Measurements from ENCODE around the gene G0S2. TPM values are rescaled to one million over a fixed set of nuclear protein-coding genes. Genes with fewer than 3 reads are reported as not detected.

G0S2 gene
- total and polyA plus RNA-seq, 10 of the 15 experiments (the other 5 are each of a cell fraction or from before 2014, with no cell fraction given) = 0.07 to 0.51 (median 0.23) TPM

GRCh38 chr1:209667103-209667502, 8.1 kb upstream of the G0S2 start (continued):
- TF ChIP-seq PML (IDR thresholded peaks at IDR 0.05; ENCODE audit: low read length) (no peak), ZNF592 (IDR thresholded peaks at IDR 0.05) (no peak)

- WGBS (ENCODE audit: insufficient coverage, insufficient replicate concordance, low lambda C conversion rate, missing lambda C conversion rate) = 37% methylated on average over 4 of the region's 4 CpGs
- no peak for DNase-seq (ENCODE audit: low read depth, low spot score)
- peaks cover 3% of the 10 kb centered on the region for H3K4me1 ChIP-seq (ENCODE audit: control insufficient read depth, insufficient read depth, low read length)
- intact Hi-C loops (cut with micrococcal nuclease; ENCODE audit: unreplicated experiment) = no loop called here
- H3K4me3 ChIP-seq = no peak overlapping the region
- no peak overlapping the region for H3K9ac ChIP-seq (ENCODE audit: control insufficient read depth, insufficient read depth, low read length)
- no peaks in the 10 kb centered on the region for H3K9me3 ChIP-seq (replicated peaks; ENCODE audit: control insufficient read depth, insufficient read depth, low read length)
- ChIA-PET CTCF (interaction anchor here (1.0 to 5.6 kb wide), 3 partner anchors 14 to 24 kb away, joined by 3 to 30 read pairs (median 3); no protein-coding TSS in a partner anchor), RAD21 (ENCODE audit: unreplicated experiment) (interaction anchor here (1.0 to 2.7 kb wide), 3 partner anchors 14 to 81 kb away, joined by 4 to 9 read pairs (median 5); no protein-coding TSS in a partner anchor), POLR2A (interaction anchor here (0.7 to 2.7 kb wide), 2 partner anchors 10 to 82 kb away, joined by 3 to 12 read pairs; no protein-coding TSS in a partner anchor), SMC1A (ENCODE audit: uncharacterized antibody, unreplicated experiment) (interaction anchor here (1.4 to 4.5 kb wide), 2 partner anchors 15 to 18 kb away, joined by 5 to 33 read pairs; partner anchors contain the start of gene LAMB3)
- no peaks in the 10 kb centered on the region for H4K20me1 ChIP-seq (ENCODE audit: control insufficient read depth, insufficient read depth)
- peak; percentile 72 for ATAC-seq
- TF ChIP-seq IKZF1 (conservative IDR thresholded peaks at IDR 0.05) (peak; percentile 59), NR2F1 (conservative IDR thresholded peaks at IDR 0.05) (0 out of 2 replicates have a peak, but pooled peaks have one; percentile 13), E2F8 (IDR thresholded peaks at IDR 0.05; ENCODE audit: low read depth, partially characterized antibody) (no peak), IKZF2 (IDR thresholded peaks at IDR 0.05) (peak; percentile 61 to 66; a peak in 2 of 4 replicates), RELB (IDR thresholded peaks at IDR 0.05; ENCODE audit: low read depth) (peak; percentile 41; the same call in 1 of the 2 replicates), MYB (IDR thresholded peaks at IDR 0.05; ENCODE audit: borderline replicate concordance, low read depth, low read length) (no peak), SPI1 (IDR thresholded peaks at IDR 0.05; ENCODE audit: borderline replicate concordance, insufficient read depth, low read depth, low read length) (peak; percentile 49; the same call in 1 of the 2 replicates)
- no TSS peak for BruUV-seq (replicated peaks)
- H3K27ac ChIP-seq (ENCODE audit: control insufficient read depth, insufficient read depth) = no peak overlapping the region
- no peaks in the 10 kb centered on the region for H3K27me3 ChIP-seq (replicated peaks in 1 of 2; ENCODE audit: control insufficient read depth in 2 of 2, insufficient read depth in 2 of 2, low read length in 1 of 2)
- no peak overlapping the region; the same call in 1 of the 2 replicates for H2AFZ ChIP-seq (ENCODE audit: control insufficient read depth, low read depth, low read length)
- no peak overlapping the region for H3K4me2 ChIP-seq (ENCODE audit: control insufficient read depth, insufficient read depth)
- no peaks in the 10 kb centered on the region for H3K79me2 ChIP-seq (ENCODE audit: control insufficient read depth, insufficient read depth, low read length)
- H3K36me3 ChIP-seq (ENCODE audit: control insufficient read depth in 2 of 2, insufficient read depth in 2 of 2, low read length in 1 of 2) = no peaks in the 10 kb centered on the region
- FAIRE-seq = peak; percentile 38
- in situ Hi-C loops (cut with MboI) = no loop called here
These were observed 7.5 kb upstream of the G0S2 start for GRCh38 chr1:209667708-209668107.

All from GM12878 (cell line).